Liver (tissue), 9 donors: ENCODE results near the gene JOSD2. TPM values are rescaled to one million over a fixed set of nuclear protein-coding genes. Genes with fewer than 3 reads are reported as not detected.

Experiments used
- DNase-seq: peaks from one replicate; pipeline ENCODE4 v3.0.0-alpha.2; 2017; ENCODE audit warnings: low spot score
- H3K27ac ChIP-seq, 2 donors: one replicate each; pipeline ENCODE4 v1.7.0; 2013; ENCODE audit warnings: inconsistent platforms in 2 of 2, low read length in 2 of 2, control low read depth in 1 of 2, low read depth in 1 of 2, mild to moderate bottlenecking in 1 of 2
- H3K27me3 ChIP-seq, 4 donors: one replicate each; pipeline versions ENCODE4 v1.6.1 to v1.7.0; 2013; ENCODE audit warnings: low read length in 3 of 4, inconsistent platforms in 1 of 4, mild to moderate bottlenecking in 1 of 4, moderate library complexity in 1 of 4; ENCODE audit not compliant: control insufficient read depth in 4 of 4, insufficient read depth in 4 of 4
- H3K36me3 ChIP-seq, 4 donors: one replicate each; pipeline versions ENCODE4 v1.6.1 to v1.7.0; 2013; ENCODE audit warnings: low read length in 3 of 4, mild to moderate bottlenecking in 3 of 4, low read depth in 1 of 4, moderate library complexity in 1 of 4; ENCODE audit not compliant: control insufficient read depth in 4 of 4, insufficient read depth in 3 of 4
- H3K4me1 ChIP-seq, 4 donors: one replicate each; pipeline versions ENCODE4 v1.6.1 to v1.7.0; 2013; ENCODE audit warnings: low read length in 3 of 4, mild to moderate bottlenecking in 3 of 4, moderate library complexity in 1 of 4; ENCODE audit not compliant: control insufficient read depth in 4 of 4, insufficient read depth in 4 of 4
- H3K4me3 ChIP-seq, 3 donors: one replicate each; pipeline versions ENCODE4 v1.6.1 to v1.7.0; 2013; ENCODE audit warnings: low read length in 3 of 3, control low read depth in 1 of 3, low read depth in 1 of 3, mild to moderate bottlenecking in 1 of 3
- H3K9ac ChIP-seq, 2 donors: one replicate each; pipeline ENCODE4 v1.7.0; 2013; ENCODE audit warnings: low read length in 2 of 2, mild to moderate bottlenecking in 2 of 2, moderate library complexity in 2 of 2, control low read depth in 1 of 2, low read depth in 1 of 2
- H3K9me3 ChIP-seq, 4 donors: one replicate each; pipeline versions ENCODE4 v1.6.1 to v1.7.0; 2013; ENCODE audit warnings: low read length in 3 of 4; ENCODE audit not compliant: control insufficient read depth in 4 of 4
- ATF3 ChIP-seq: IDR thresholded peaks from 2 replicates; pipeline ENCODE4 v1.6.1; 2016; ENCODE audit warnings: antibody characterized with exemption
- CTCF ChIP-seq: fragments of 150-350 bp; IDR thresholded peaks from 2 replicates; pipeline ENCODE4 v1.5.1; 2017; ENCODE audit warnings: improper control_type of control experiment, low read depth, low read length; ENCODE audit not compliant: missing input control
- FOXA1 ChIP-seq: IDR thresholded peaks from 2 replicates; pipeline ENCODE4 v1.6.1; 2016; ENCODE audit warnings: antibody characterized with exemption
- FOXA2 ChIP-seq: IDR thresholded peaks from 2 replicates; pipeline ENCODE4 v1.6.1; 2016; ENCODE audit warnings: antibody characterized with exemption
- GABPA ChIP-seq, 2 donors: IDR thresholded peaks in 1 of 2; conservative IDR thresholded peaks in 1 of 2; 2 replicates each; pipeline ENCODE4 v1.6.1; 2016; ENCODE audit warnings: antibody characterized with exemption in 2 of 2, mild to moderate bottlenecking in 1 of 2, moderate library complexity in 1 of 2
- HNF4A ChIP-seq, 2 donors: conservative IDR thresholded peaks; 2 replicates each; pipeline ENCODE4 v1.6.1; 2016; ENCODE audit warnings: antibody characterized with exemption in 2 of 2, mild to moderate bottlenecking in 2 of 2
- HNF4G ChIP-seq: IDR thresholded peaks from 2 replicates; pipeline ENCODE4 v1.6.1; 2016; ENCODE audit warnings: antibody characterized with exemption
- JUND ChIP-seq, 2 donors: IDR thresholded peaks; 2 replicates each; pipeline ENCODE4 v1.6.1; 2016; ENCODE audit warnings: antibody characterized with exemption in 2 of 2
- MAX ChIP-seq: IDR thresholded peaks from 2 replicates; pipeline ENCODE4 v1.6.1; 2016; ENCODE audit warnings: antibody characterized with exemption
- NR2F2 ChIP-seq: IDR thresholded peaks from 2 replicates; pipeline ENCODE4 v1.6.1; 2016; ENCODE audit warnings: antibody characterized with exemption
- RAD21 ChIP-seq, 2 donors: IDR thresholded peaks; 2 replicates each; pipeline ENCODE4 v1.6.1; 2016; ENCODE audit warnings: antibody characterized with exemption in 2 of 2, mild to moderate bottlenecking in 2 of 2
- SP1 ChIP-seq: IDR thresholded peaks from 2 replicates; pipeline ENCODE4 v1.6.1; 2018; ENCODE audit warnings: antibody characterized with exemption, mild to moderate bottlenecking
- TAF1 ChIP-seq: conservative IDR thresholded peaks from 2 replicates; pipeline ENCODE4 v1.6.1; 2016; ENCODE audit warnings: antibody characterized with exemption, mild to moderate bottlenecking
- YY1 ChIP-seq: IDR thresholded peaks from 2 replicates; pipeline ENCODE4 v1.6.1; 2016; ENCODE audit warnings: antibody characterized with exemption, mild to moderate bottlenecking
- WGBS: extraction: QIAGEN DNeasy Blood & Tissue Kit; methylation state at CpG from one replicate; pipeline ENCODE4 v1.1.7; 2013; 5-methylcytosine and 5-hydroxymethylcytosine counted together
- polyA plus RNA-seq, 2 donors: library from polyadenylated mRNA; stranded (reverse) in 1 of 2; unstranded in 1 of 2; fragments of 200-250 nt in 1 of 2; fragments of >200 nt in 1 of 2; fragmentation: Nextera tagmentation in 1 of 2; extraction: Ambion mirVana in 1 of 2; gene quantifications; one replicate each; pipeline versions ENCODE4 v1.2.1 to v1.2.3, GENCODE V29; 2013 to 2015
- total RNA-seq, 2 donors: library from RNA; depleted of rRNA; stranded (reverse); fragments of >200 nt; gene quantifications; one replicate each; pipeline ENCODE4 v1.2.3, GENCODE V29; 2014
- TF ChIP-seq, protein P1 (sequence below): IDR thresholded peaks from 2 replicates; pipeline ENCODE4 v1.6.1; 2016; ENCODE audit warnings: antibody characterized with exemption
- donor health status: healthy.
- donor health status: healthy.
- donor health status: healthy.
- donor health status: healthy.
- donor health status: healthy.

The JOSD2 gene
- total and polyA plus RNA-seq, 4 donors, result 6.6 to 32.9 (median 20.0) TPM

DNA sequence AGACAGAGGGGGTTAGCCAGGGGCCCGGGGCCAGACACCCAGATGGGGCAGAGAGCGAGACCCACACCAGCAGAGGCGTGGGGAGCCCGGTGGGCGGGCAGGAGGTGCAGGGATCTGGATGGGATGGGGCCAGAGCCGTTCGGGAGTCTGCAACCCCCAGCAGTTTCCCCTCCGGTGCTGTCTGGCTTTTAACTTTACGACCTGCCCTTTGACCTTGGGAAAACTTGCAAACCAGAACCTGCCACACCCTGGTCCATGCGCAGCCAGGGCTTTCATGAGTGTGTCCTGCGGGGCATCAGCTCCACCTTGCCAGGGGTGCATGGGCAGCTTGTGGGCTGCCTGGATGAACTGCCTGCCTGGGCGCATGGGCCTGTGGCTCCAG is 9.8 kb downstream of the JOSD2 start:
- TF ChIP-seq ATF3, result no peak
- no peak for TF ChIP-seq TAF1
- TF ChIP-seq FOXA2, result no peak
- TF ChIP-seq FOXA1, result no peak
- no peak for TF ChIP-seq HNF4G
- no peak for TF ChIP-seq HNF4A (conservative IDR thresholded peaks at IDR 0.05)
- TF ChIP-seq SP1, result no peak
- TF ChIP-seq RAD21 (IDR thresholded peaks at IDR 0.05), result no peak
- TF ChIP-seq YY1, result no peak
- TF ChIP-seq, protein P1, sequence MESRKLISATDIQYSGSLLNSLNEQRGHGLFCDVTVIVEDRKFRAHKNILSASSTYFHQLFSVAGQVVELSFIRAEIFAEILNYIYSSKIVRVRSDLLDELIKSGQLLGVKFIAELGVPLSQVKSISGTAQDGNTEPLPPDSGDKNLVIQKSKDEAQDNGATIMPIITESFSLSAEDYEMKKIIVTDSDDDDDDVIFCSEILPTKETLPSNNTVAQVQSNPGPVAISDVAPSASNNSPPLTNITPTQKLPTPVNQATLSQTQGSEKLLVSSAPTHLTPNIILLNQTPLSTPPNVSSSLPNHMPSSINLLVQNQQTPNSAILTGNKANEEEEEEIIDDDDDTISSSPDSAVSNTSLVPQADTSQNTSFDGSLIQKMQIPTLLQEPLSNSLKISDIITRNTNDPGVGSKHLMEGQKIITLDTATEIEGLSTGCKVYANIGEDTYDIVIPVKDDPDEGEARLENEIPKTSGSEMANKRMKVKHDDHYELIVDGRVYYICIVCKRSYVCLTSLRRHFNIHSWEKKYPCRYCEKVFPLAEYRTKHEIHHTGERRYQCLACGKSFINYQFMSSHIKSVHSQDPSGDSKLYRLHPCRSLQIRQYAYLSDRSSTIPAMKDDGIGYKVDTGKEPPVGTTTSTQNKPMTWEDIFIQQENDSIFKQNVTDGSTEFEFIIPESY, result no peak
- no peak for TF ChIP-seq CTCF
- no peak for TF ChIP-seq JUND (IDR thresholded peaks at IDR 0.05)
- no peak for DNase-seq
- Histone ChIP-seq H3K36me3 (no peaks in the 10 kb centered on the region), H3K9me3 (no peaks in the 10 kb centered on the region), H3K4me3 (no peak overlapping the region), H3K4me1 (no peaks in the 10 kb centered on the region), H3K27ac (no peak overlapping the region), H3K27me3 (no peaks in the 10 kb centered on the region), H3K9ac (no peak overlapping the region)
- 73% methylated on average over 12 of the region's 12 CpGs for WGBS

GRCh38 chr19:50500753-50501151 is 10.2 kb downstream of the JOSD2 start:
- no peak overlapping the region for H3K27ac ChIP-seq
- H3K9ac ChIP-seq, result no peak overlapping the region
- H3K27me3 ChIP-seq, result no peaks in the 10 kb centered on the region
- H3K36me3 ChIP-seq, result no peaks in the 10 kb centered on the region
- DNase-seq, result no peak
- WGBS, result 68% methylated on average over 10 of the region's 10 CpGs
- no peak overlapping the region for H3K4me3 ChIP-seq
- TF ChIP-seq TAF1 (no peak), MAX (no peak), YY1 (no peak), ATF3 (no peak), FOXA1 (no peak), SP1 (no peak), HNF4A (conservative IDR thresholded peaks at IDR 0.05) (no peak), GABPA (IDR thresholded peaks at IDR 0.05 in 1 of 2, conservative IDR thresholded peaks at IDR 0.05 in 1 of 2) (no peak), NR2F2 (no peak), FOXA2 (no peak), HNF4G (no peak)
- TF ChIP-seq, protein P1, result no peak
- no peaks in the 10 kb centered on the region for H3K4me1 ChIP-seq
- H3K9me3 ChIP-seq, result no peaks in the 10 kb centered on the region
